ENCODE data around the gene TXNRD1.
"Not testable (repeated sequence)": the region's sequence is repeated elsewhere in the genome, so short reads cannot be mapped to it uniquely, and the experiment has no call there.

The TXNRD1 gene

GRCh38 chr12:104215638-104216297 is at the start of gene TXNRD1:
Gene TXNRD1 (plus strand): TSS chr12:104215779. CDS start chr12:104215803, 24 bp downstream.
- FAIRE-seq (no peak), DNase-seq (ENCODE audit: low spot score) (no peak)

DNA sequence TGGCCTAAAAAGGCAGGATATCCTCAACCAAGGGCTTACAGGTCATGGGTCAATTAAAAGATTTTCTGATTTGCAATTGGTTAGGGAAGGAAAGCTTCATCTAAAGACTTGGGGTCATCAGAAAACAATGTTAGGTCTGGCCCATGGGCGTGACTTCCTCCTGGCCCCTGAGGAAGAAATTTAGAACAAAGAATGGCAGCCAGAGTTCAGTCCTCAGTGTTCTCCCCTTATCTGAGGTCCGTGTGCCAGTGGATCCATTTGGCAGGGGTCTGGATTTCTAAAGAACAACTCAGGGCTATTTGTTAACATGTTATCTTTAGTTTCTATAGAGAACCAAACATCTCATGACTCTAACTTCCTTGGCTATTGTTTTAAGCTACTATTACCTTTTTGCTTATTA is 49.8 kb upstream of the TXNRD1 start:
- FAIRE-seq (no peak), DNase-seq (ENCODE audit: low spot score) (no peak)

DNA sequence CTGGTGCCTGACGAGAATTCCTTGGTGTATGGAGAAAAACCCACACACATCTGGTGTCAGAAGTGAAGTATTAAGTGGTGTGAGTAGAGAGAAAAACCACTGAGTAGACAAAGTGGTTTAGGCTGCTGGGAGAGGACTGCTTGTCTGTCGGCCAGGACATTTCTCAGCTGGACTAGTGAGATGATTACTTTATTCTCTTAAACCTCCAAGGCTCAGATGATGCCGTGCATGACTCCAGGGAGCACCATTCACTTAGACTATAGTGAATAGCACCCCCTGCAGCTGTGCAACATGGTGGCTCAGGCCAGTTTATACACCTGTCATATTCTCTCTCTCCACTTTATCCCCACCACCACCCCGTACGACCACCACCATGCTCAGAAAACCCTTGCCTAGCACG is 49.1 kb upstream of the TXNRD1 start:
- FAIRE-seq = no peak
- DNase-seq (ENCODE audit: low spot score) = no peak

DNA sequence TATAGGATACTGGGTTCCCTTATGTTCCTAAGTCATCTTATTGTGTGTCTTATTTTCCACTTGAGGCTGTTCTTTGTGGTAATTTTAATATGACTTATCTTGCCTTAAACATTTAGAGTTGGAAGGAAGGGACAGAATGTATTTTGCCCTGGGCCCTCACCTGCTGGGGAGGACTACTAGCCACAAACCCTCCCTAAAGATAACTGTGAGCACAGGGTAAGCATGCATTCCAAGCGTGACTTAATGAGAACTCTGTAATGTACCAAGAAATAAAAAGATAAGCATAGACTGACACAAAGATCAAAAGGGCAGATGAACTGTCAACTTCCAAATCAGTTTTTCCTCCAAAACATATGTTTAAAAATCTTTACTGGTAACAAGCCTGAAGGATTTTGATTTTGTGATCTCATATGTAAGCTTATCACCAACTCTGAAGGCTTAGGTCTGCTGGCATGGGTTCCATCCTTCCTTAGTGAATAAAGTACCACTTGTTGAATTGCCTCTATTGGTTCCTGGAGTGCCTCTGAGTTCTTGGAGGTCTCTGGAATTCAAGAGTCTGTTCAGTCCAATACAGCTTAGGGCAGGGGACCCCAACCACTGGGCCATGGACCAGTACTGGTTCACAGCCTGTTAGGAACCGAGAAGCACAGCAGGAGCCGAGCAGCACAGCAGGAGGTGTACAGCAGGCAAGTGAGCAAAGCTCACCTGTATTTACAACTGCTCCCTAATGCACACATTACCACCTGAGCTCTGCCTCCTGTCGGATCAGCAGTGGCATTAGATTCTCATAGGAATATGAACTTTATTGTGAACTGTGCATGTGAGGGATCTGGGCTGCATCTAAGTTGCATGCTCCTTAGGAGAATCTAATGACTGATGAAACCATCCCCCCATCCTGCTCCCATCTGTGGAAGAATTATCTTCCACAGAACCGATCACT is 47.8 kb upstream of the TXNRD1 start:
- no peak for DNase-seq (ENCODE audit: low spot score)
- no peak for FAIRE-seq

- FAIRE-seq = no peak
Observed at GRCh38 chr12:104168596-104168995, 47.0 kb upstream of the TXNRD1 start.

GRCh38 chr12:104171785-104172569 is 43.6 kb upstream of the TXNRD1 start:
- no peak for FAIRE-seq
- no peak for DNase-seq (ENCODE audit: low spot score)

More at GRCh38 chr12:104168596-104168995, 47.0 kb upstream of the TXNRD1 start:
- no peak for DNase-seq (ENCODE audit: low spot score)

DNA sequence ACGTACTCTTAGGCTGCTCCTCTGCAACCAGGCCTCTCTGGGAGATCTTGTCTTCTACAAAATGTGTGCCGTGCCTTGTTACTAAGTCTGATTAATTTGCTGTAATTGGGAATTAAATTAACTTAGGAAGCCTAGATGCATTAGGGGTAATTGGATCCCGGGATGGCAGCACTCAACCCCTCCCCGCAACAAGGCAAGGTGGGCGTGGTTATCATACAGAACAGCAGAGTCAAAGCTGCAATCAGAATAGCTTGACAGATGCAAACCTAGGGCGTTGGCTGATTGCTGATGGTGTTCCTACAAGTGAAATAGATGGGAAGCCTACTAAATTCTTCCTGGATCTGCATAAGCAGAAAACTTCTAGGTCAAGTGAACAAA is 43.0 kb upstream of the TXNRD1 start:
- no peak for FAIRE-seq
- DNase-seq (ENCODE audit: low spot score) = no peak

DNA sequence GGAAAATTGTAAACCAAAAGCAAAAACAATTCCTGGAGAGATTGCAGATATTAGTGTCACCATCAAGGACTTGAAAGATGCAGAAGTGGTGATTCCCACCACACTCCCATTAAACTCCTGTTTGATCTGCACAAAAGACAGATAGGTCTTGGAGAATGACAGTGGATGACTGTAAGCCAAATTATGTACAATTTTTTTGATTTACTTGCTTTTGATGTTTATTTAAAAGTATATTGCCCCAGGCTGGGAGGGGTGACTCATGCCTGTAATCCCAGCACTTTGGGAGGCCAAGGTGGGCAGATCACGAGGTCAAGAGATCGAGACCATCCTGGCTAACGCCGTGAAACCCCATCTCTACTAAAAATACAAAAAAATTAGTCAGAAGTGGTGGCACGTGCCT is 41.8 kb upstream of the TXNRD1 start:
- not testable (repeated sequence) for DNase-seq (ENCODE audit: low spot score); FAIRE-seq

DNA sequence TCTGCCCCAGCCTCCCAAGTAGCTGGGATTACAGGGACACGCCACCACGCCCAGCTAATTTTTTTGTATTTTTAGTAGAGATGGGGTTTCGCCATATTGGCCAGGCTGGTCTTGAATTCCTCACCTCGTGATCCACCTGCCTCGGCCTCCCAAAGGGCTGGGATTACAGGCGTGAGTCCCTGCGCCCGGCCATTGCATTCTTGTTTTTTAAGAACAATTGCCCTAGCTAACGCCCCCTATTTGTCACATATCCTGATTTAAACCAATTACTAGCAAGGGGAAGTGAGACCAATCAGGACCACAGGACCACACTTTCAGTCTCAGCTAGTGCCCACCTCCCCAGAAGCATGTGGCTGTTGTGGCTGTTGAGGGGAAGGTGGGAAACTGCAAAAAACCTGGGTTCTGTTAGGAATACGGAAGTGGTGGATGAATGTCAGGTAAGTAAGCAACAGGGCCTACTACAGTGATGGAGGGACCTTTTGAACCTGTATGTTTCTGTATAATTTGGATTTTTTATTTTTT is 39.8 kb upstream of the TXNRD1 start:
- FAIRE-seq = no peak
- DNase-seq (ENCODE audit: low spot score) = no peak

DNA sequence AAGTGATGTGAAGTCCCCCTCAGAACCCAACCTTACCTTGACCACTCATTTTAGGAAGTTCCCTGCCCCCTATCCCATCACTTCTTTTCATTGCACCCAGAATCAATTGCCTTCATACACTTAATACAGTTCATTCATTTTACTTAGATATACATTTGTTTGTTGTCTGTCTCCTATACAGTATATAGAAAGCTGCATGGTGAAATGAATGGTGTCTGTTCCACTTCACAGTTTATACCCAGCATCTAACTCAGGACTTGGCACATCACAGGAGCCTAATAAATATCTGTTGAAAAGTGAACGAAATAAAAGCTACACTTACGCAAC is 38.3 kb upstream of the TXNRD1 start:
- FAIRE-seq = no peak

GRCh38 chr12:104177663-104178501 is 37.7 kb upstream of the TXNRD1 start:
- DNase-seq (ENCODE audit: low spot score) (peak; percentile 77), FAIRE-seq (no peak)

More for the DNA sequence above, 38.3 kb upstream of the TXNRD1 start:
- DNase-seq (ENCODE audit: low spot score) = no peak

DNA sequence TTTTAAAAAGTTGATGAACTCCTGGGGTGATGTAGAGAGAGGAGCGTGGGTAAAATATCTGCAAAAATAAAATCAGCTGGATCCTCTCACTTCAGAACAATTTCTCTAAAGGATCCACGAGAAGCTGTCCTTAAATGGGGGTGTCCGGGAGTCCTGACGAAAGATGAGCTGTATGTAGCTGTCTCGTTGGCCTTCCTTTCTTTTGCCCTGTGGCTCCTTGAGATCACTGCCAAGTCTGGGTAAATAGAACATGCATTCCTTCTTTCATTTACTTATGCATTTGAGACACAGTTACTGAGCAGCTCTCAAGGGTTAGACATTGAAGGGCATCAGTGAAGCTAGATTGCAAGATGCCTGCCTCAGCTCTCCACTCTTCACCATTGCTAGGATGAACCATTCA is 35.2 kb upstream of the TXNRD1 start:
- no peak for FAIRE-seq
- DNase-seq (ENCODE audit: low spot score) = no peak

- DNase-seq (ENCODE audit: low spot score) (no peak), FAIRE-seq (no peak)
Observed at GRCh38 chr12:104181313-104181712, 34.3 kb upstream of the TXNRD1 start.

DNA sequence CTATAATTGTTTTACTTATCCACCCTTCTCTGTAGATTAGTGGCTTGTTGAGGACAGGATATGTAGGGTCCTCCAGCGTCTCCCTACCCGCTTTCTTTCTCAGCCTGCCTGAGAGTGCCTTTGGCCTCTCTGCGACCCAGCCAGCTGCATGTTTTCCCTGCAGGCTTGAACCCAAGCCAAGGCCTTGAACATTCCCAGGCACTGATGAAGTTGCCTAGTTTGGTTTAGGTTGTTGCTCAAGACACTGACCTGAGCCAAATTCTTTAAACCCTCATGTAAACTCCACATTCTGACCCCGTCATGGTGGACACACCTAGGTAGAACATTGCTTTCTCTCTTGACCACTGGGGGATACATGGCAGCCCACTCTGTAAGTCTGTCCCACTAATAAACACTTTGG is 33.4 kb upstream of the TXNRD1 start:
- no peak for DNase-seq (ENCODE audit: low spot score)
- FAIRE-seq = no peak

DNA sequence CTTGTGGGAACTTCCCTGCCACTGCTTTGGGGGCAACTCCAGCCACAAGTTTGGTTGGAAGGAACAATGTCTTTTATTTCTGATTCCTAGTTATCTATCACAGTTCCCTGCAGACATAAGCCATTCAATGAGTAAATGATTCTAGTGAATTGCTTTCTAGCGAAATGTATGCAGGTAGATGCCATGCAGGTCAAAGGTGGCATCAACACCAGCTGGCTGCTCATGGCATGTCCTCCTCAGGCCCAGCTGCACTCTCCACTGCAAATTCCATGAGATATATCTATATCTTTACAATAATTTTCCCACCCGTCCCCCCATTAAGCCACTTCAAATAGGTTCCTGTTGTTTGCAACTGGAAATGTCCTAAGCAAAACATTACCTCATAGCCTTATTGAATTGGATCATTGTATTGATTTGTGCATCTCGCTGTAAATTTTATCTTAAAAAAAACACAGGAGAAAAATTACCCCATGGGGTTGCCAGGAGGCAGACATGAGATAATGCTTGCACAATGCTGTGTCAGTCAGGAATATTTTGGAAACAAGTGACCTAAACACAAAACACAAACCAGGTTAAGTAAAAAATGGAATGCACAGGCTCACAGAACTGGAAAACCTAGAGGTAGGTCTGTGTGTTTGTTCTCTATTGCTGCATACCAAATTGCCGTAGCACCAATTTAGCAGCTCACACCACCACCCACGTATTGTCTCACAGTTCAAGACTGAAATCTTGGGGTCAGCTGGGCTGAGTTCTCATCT is 32.8 kb upstream of the TXNRD1 start:
- no peak for DNase-seq (ENCODE audit: low spot score)

GRCh38 chr12:104183443-104183842 is 32.1 kb upstream of the TXNRD1 start:
- DNase-seq (ENCODE audit: low spot score) = no peak

More for the DNA sequence above, 32.8 kb upstream of the TXNRD1 start:
- FAIRE-seq = no peak

GRCh38 chr12:104187446-104188155 is 28.0 kb upstream of the TXNRD1 start:
- DNase-seq (ENCODE audit: low spot score) (no peak), FAIRE-seq (no peak)

More at GRCh38 chr12:104183443-104183842, 32.1 kb upstream of the TXNRD1 start:
- no peak for FAIRE-seq

- DNase-seq (ENCODE audit: low spot score) (no peak), FAIRE-seq (no peak)
Observed at GRCh38 chr12:104188534-104188933, 27.0 kb upstream of the TXNRD1 start.

GRCh38 chr12:104189915-104190555 is 25.5 kb upstream of the TXNRD1 start:
- DNase-seq (ENCODE audit: low spot score) = no peak
- no peak for FAIRE-seq
